ENCODE measurements around the gene HYAL2.

HYAL2 gene

DNA sequence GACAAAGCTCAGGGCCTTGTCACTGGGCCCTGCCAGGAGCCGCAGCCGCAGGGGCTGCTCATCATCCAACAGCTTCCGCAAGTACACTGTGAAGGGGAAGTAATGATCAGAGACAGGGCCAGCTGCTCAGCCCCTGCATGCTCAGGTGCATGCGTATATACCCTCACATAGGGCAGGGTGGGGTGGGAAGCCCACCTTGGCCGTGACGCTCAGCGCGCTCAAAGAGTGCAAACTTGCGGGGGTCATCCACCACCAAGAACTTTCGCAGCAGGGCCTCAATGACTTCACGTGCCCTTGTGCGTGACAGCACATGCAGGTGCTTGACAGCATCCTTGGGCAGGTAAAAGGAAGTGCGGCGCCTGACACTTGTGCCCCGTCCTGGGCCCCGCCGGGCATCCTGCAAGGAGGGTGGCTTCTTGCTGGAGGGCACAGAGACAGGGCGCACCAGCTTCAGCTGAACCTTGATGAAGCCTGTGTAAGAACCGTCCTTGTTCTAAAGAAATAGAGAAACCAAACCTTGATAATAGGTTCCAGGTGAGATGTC lies 8.9 kb upstream of the HYAL2 start (continued):
- TF ChIP-seq ZNF510 (tag by site-specific recombination; IDR thresholded peaks at IDR 0.05; ENCODE audit: insufficient replicate concordance) (no peak), ZNF10 (tag by site-specific recombination; IDR thresholded peaks at IDR 0.05) (no peak), ZFP69B (tag by site-specific recombination; IDR thresholded peaks at IDR 0.05) (no peak), ZNF549 (tag by site-specific recombination; IDR thresholded peaks at IDR 0.05) (no peak)
- TF ChIP-seq, protein P1, sequence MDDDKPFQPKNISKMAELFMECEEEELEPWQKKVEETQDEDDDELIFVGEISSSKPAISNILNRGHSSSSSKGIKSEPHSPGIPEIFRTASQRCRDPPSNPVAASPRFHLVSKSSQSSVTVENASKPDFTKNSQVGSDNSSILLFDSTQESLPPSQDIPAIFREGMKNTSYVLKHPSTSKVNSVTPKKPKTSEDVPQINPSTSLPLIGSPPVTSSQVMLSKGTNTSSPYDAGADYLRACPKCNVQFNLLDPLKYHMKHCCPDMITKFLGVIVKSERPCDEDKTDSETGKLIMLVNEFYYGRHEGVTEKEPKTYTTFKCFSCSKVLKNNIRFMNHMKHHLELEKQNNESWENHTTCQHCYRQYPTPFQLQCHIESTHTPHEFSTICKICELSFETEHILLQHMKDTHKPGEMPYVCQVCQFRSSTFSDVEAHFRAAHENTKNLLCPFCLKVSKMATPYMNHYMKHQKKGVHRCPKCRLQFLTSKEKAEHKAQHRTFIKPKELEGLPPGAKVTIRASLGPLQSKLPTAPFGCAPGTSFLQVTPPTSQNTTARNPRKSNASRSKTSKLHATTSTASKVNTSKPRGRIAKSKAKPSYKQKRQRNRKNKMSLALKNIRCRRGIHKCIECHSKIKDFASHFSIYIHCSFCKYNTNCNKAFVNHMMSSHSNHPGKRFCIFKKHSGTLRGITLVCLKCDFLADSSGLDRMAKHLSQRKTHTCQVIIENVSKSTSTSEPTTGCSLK (tag by site-specific recombination; IDR thresholded peaks at IDR 0.05), result no peak

DNA sequence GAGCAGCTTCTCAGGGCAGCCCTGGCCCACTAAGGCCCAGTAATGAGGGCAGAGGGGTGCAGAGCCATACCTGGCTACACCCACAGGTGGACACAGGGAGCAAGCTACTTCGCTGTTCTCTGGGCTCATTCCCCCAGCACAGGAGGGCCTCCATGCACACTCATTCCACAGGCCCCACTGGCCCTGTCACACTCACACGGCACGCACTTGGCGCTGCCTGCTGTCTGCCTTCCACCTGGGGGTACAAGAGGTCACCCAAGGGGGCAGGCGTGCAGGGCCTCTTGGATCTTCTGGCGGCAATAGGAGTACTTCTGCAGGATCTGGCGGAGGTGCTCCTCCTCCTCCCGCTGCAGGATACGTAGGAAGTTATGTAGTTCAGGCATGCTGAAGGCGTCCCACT lies 7.8 kb upstream of the HYAL2 start:
- no peak overlapping the region for H3K4me3 ChIP-seq (ENCODE audit: low read depth, low read length)
- no peak for TF ChIP-seq ZNF133 (tag by site-specific recombination; IDR thresholded peaks at IDR 0.05)
- TF ChIP-seq ZNF426 (tag by site-specific recombination; IDR thresholded peaks at IDR 0.05), result no peak
- TF ChIP-seq, protein P2, sequence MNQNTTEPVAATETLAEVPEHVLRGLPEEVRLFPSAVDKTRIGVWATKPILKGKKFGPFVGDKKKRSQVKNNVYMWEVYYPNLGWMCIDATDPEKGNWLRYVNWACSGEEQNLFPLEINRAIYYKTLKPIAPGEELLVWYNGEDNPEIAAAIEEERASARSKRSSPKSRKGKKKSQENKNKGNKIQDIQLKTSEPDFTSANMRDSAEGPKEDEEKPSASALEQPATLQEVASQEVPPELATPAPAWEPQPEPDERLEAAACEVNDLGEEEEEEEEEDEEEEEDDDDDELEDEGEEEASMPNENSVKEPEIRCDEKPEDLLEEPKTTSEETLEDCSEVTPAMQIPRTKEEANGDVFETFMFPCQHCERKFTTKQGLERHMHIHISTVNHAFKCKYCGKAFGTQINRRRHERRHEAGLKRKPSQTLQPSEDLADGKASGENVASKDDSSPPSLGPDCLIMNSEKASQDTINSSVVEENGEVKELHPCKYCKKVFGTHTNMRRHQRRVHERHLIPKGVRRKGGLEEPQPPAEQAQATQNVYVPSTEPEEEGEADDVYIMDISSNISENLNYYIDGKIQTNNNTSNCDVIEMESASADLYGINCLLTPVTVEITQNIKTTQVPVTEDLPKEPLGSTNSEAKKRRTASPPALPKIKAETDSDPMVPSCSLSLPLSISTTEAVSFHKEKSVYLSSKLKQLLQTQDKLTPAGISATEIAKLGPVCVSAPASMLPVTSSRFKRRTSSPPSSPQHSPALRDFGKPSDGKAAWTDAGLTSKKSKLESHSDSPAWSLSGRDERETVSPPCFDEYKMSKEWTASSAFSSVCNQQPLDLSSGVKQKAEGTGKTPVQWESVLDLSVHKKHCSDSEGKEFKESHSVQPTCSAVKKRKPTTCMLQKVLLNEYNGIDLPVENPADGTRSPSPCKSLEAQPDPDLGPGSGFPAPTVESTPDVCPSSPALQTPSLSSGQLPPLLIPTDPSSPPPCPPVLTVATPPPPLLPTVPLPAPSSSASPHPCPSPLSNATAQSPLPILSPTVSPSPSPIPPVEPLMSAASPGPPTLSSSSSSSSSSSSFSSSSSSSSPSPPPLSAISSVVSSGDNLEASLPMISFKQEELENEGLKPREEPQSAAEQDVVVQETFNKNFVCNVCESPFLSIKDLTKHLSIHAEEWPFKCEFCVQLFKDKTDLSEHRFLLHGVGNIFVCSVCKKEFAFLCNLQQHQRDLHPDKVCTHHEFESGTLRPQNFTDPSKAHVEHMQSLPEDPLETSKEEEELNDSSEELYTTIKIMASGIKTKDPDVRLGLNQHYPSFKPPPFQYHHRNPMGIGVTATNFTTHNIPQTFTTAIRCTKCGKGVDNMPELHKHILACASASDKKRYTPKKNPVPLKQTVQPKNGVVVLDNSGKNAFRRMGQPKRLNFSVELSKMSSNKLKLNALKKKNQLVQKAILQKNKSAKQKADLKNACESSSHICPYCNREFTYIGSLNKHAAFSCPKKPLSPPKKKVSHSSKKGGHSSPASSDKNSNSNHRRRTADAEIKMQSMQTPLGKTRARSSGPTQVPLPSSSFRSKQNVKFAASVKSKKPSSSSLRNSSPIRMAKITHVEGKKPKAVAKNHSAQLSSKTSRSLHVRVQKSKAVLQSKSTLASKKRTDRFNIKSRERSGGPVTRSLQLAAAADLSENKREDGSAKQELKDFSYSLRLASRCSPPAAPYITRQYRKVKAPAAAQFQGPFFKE (tag by site-specific recombination; IDR thresholded peaks at IDR 0.05; ENCODE audit: borderline replicate concordance), result no peak
- TF ChIP-seq BCL11A (tag by site-specific recombination; IDR thresholded peaks at IDR 0.05; ENCODE audit: low read depth), result no peak
- TF ChIP-seq ZNF140 (tag by site-specific recombination; IDR thresholded peaks at IDR 0.05), result no peak
- TF ChIP-seq ZNF335 (tag by site-specific recombination; conservative IDR thresholded peaks at IDR 0.05), result no peak
- no peak for TF ChIP-seq ZFHX2 (tag by site-specific recombination; conservative IDR thresholded peaks at IDR 0.05)
- no peak for TF ChIP-seq ZBTB8A (tag by site-specific recombination; IDR thresholded peaks at IDR 0.05)
- TF ChIP-seq HOXD13 (CRISPR knock-in tag; IDR thresholded peaks at IDR 0.05; ENCODE audit: borderline replicate concordance), result no peak
- TF ChIP-seq, protein P3, sequence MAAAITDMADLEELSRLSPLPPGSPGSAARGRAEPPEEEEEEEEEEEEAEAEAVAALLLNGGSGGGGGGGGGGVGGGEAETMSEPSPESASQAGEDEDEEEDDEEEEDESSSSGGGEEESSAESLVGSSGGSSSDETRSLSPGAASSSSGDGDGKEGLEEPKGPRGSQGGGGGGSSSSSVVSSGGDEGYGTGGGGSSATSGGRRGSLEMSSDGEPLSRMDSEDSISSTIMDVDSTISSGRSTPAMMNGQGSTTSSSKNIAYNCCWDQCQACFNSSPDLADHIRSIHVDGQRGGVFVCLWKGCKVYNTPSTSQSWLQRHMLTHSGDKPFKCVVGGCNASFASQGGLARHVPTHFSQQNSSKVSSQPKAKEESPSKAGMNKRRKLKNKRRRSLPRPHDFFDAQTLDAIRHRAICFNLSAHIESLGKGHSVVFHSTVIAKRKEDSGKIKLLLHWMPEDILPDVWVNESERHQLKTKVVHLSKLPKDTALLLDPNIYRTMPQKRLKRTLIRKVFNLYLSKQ (tag by site-specific recombination; IDR thresholded peaks at IDR 0.05; ENCODE audit: borderline replicate concordance), result no peak
- TF ChIP-seq IKZF3 (tag by site-specific recombination; IDR thresholded peaks at IDR 0.05), result no peak
- H3K36me3 ChIP-seq (ENCODE audit: control insufficient read depth in 2 of 2, insufficient read depth in 1 of 2, low read length in 2 of 2), result peaks cover 6 to 66% of the 10 kb centered on the region in 2 experiments
- POLR2A ChIA-PET, result no interaction called here
- no peaks in the 10 kb centered on the region for H3K9me3 ChIP-seq (ENCODE audit: control insufficient read depth, insufficient read depth, low read depth, low read length)
- CTCF ChIA-PET, result no interaction called here
- H3K4me1 ChIP-seq (ENCODE audit: control insufficient read depth, insufficient read depth, low read length), result no peaks in the 10 kb centered on the region
- H3K27ac ChIP-seq (ENCODE audit: extremely low read depth, low read depth, low read length), result no peak overlapping the region
